Ecto neural progenitor cell (in vitro differentiated cells): ENCODE data around the gene COTL1.
A peak's percentile ranks its signal among the peaks of the same experiment; 100 is the strongest.
"Not testable (repeated sequence)": the region's sequence is repeated elsewhere in the genome, so short reads cannot be mapped to it uniquely, and the experiment has no call there.

Experiments
- DNase-seq: peaks from one replicate; pipeline ENCODE4 v3.0.0-alpha.2; 2018; ENCODE audit warnings: low spot score

COTL1 gene

GRCh38 chr16:84569382-84569987, 48.4 kb downstream of the COTL1 start:
- DNase-seq: no peak

GRCh38 chr16:84568066-84568465, 49.8 kb downstream of the COTL1 start:
- DNase-seq: no peak

- no peak for DNase-seq
These were observed 50.5 kb downstream of the COTL1 start for GRCh38 chr16:84567286-84567962.

- no peak for DNase-seq
These were observed 51.2 kb downstream of the COTL1 start for GRCh38 chr16:84566545-84567257.

GRCh38 chr16:84565669-84566495, 52.0 kb downstream of the COTL1 start:
- DNase-seq: no peak

GRCh38 chr16:84563786-84564420, 54.0 kb downstream of the COTL1 start:
- no peak for DNase-seq

- no peak for DNase-seq
These were observed 54.7 kb downstream of the COTL1 start for GRCh38 chr16:84563064-84563715.

GRCh38 chr16:84562174-84562815, 55.6 kb downstream of the COTL1 start:
- no peak for DNase-seq

- no peak for DNase-seq
These were observed 56.6 kb downstream of the COTL1 start for GRCh38 chr16:84561291-84561690.

GRCh38 chr16:84560269-84560668, 57.6 kb downstream of the COTL1 start:
- DNase-seq: no peak

- peak; percentile 56 for DNase-seq
These were observed 58.5 kb downstream of the COTL1 start for GRCh38 chr16:84559311-84559932.

- DNase-seq: not testable (repeated sequence)
These were observed 59.0 kb downstream of the COTL1 start for GRCh38 chr16:84558850-84559249.

- DNase-seq: no peak
These were observed 60.4 kb downstream of the COTL1 start for GRCh38 chr16:84557504-84557903.

- no peak for DNase-seq
These were observed 60.8 kb downstream of the COTL1 start for GRCh38 chr16:84557059-84557458.

- DNase-seq: no peak
These were observed 62.3 kb downstream of the COTL1 start for GRCh38 chr16:84555418-84556196.

GRCh38 chr16:84554627-84555328, 63.1 kb downstream of the COTL1 start:
- no peak for DNase-seq

GRCh38 chr16:84553873-84554399, 63.9 kb downstream of the COTL1 start:
- DNase-seq: no peak

GRCh38 chr16:84552135-84552534, 65.7 kb downstream of the COTL1 start:
- no peak for DNase-seq

- DNase-seq: no peak
These were observed 67.8 kb downstream of the COTL1 start for GRCh38 chr16:84550096-84550495.
